Fibroblast of skin of right quadriceps (primary cell): Measurements from ENCODE around the gene COLEC12.

Experiments used
- DNase-seq: peaks from one replicate; pipeline ENCODE4 v3.0.0-alpha.2; 2013

Gene COLEC12

DNA sequence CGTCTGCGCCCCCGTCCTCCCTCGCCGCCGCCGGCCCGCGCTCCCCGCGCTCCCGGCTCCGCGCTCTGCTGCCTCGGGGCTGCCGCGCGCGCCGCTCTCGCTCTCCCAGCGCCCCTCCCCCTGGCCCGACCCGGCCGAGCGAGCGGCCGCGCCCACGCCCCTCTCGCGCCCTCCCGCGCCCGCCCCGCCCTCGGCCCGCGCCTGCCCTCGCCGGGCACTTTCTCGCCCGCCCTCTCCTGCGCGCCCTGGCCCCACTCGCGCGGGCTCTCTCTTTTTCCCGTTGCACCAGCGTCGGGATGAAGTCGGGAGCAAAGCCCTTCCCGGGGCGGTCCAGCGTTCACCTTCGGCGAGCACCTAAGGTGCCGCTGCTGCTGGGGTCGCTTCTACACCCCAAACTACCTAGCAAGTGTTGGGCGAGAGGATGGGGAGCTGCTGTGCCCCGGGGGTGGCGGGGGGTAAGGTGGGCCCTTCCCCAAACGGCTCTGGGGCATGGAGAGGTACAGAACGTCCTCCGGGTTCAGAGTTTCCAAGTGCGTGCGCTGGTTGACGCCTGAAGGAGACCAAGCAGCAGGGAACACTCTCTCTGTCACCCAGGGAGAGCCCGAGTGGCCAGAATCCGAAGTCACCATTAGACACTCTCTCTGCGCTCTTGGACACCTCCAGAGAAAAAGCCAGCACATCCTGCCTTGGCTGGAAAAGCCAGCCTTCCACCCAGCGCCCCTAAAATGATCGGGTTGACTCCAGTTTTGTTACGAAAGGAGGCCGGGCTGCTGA lies at the start of gene COLEC12:
COLEC12 (minus strand) TSS at position 70 of the 774 bp plus-strand sequence. CDS start 187 bp downstream, outside the sequence.
- peak; percentile 38 for DNase-seq

DNA sequence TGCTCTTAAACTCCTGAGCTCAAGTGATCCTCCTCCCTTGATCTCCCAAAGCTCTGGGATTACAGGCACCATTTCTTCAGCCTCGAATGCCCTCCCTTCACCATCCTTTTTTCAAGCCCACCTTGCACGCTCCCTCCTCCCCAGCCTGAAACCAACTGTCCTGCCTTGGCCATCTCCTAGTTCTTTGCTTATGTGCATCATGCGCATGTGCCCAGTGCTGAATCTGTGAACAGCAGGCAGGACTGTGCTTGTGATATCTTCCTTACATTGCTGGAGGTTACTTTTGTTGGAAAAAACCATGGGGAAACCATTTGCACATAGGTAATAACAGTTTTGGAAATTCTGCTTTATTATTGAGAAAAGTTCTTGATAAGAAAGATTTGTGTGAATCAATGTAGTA lies 49.5 kb upstream of the COLEC12 start:
- DNase-seq: no peak

DNA sequence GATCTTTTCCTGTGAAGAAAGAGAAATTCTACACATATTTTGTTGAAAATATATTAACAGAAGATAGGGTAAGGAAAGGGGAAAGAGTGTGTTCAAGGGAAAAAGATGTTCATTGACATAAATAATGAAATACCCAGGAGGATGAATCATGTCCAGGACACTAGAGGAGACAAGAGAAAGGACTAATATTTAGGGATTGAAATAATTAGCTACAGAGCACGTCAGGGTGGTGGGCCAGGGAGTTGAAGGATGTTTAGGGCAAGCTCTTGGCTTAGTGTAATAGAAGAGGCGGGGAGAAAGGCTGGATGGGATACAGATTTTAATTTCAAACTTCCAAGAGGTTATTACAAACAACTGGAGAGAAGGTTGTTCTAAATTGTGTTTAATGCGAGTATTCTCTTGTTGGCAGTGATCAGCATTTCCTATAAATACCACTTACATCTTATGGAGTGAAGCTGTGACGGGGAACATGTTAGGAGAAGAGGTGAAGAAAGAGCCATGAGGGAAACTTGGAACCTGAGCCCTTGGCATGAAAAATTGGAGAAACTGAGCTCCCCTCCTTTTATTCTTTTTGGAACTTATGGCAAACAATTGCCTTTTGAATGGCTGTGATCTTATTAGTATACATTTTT lies 43.1 kb upstream of the COLEC12 start:
- peak; percentile 67 for DNase-seq

DNA sequence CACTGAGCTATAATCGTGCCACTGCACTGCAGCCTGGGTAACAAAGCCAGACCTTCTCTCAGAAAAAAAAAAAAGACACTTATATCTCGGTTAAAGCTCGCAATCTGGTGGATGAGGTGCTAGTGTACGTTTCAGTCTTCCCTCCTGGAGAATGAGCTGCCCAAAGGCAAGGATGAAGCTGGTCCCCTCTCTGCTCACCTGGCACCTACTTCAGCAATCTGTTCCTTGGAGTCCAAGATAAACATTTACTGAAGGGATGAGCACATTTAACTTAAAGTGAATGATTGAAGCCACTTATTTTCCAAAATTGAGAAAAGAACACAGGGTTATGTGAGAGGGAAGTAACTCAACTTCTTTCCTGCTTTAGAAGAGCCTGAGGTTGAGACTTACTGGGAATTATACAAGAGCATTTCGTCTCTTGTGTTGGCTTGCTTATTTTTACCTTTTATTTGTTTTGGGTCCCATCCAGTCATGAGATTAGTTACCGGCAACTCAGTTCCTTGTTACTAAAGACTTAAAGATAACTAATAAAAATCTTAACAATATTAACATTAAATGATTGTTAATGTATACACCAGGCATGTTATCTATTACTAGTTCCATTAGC lies 33.6 kb upstream of the COLEC12 start:
- DNase-seq: no peak

DNA sequence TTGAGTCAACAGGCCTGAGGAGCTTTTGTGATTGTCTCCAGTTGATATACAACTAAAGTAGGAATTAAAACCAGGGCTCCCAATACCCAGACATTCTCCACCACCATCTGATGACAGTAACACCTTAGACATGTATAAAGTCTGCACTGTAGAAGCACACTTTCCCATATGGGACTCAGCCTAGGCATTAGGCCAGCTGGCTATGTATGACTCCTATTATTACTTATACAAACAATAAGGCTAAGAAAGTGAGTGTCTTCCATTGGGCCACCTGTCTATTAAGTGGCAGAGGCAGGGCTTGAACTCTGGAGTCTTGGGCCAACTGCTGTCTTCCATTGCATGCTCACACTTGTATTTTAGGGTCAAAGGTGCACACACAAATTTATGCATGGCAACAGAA lies 32.1 kb upstream of the COLEC12 start:
- no peak for DNase-seq

DNA sequence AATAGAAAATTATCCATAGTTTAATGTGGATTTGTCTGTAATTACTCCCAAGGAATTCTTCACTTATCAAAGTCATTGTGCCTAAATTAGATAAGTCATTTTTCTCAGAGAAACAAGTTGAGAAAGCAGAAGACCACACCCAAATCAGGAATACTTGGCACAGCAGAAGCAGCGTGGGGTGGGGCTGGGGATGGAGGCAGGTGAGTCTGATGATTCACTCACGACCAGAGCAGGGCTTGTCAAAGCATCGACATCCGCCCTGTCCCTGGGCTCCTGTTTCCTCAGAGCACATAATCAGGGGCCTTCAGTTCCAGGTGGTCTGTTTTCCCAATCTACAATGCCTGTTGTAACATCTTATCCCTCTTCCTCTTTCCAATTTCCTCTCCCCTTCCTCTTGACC lies 31.5 kb upstream of the COLEC12 start:
- DNase-seq: no peak

DNA sequence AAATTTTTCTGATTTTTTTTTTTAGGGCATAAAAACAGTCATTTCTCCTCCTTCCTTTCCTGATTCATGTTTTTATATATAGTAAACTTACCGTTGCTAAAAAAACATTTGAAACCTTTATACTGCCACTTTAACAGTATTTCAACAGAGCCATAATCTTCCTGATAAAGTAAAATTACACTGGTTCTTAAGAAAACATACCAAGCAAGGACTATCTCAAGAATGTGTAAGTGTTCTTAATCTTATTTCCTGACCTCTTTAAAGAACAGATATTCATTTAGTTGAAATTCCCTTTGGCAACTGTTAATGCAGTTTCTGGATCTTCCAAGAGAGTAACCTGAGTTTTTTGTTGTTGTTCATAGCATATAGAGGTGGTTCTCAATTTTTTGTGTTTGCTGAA lies 26.6 kb upstream of the COLEC12 start:
- peak; percentile 22 for DNase-seq

DNA sequence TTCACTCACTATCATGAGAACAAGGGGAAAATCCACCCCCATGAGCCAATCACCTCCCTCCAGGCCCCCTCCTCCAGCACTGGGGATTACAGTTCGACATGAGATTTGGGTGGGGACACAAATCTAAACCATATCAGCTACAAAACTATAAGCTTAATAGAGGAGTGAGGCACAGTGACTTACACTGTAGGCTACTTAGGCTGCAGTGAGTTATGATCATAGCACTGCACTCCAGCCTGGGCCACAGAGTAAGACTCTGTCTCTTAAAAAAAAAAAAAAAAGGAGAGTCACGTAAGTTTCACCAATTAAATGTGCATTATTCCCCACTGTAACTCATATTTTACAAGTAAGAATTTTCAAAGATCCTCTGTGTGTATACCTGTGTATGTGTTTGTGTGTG lies 26.2 kb upstream of the COLEC12 start:
- DNase-seq: no peak

DNA sequence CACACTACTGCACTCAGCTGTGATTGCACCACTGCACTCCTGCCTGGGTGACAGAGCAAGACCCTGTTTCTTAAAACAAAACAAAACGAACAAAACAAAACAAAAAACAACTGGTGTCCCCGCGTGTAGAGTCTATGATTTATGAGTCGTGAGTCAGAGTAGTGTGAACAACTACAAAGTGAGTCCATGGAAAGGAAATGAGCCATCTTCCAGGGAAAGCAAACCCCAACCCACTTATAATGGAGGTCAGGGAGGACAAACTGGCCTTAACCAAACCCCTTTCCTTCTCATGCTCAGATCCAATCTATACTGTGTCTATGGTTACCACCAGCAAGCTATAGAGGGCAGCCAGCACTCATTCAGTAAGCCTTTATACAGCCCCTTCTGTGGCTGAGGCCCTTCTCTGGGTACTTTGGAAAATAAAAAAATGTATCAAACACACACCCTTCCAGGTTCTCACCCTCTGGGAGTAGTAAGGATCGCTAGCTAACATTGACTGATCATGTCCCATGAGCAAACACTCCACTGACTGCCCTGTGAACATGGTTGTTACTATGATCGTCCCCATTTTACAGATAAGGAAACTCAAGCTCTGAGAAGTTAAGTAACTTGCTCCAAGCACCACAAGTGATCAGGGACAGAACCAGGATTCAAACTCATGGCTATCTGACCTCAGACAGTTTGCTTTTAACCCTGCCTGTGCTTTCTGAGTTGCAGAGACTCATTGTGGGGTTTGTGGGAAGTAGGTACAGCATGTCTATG lies 24.7 kb upstream of the COLEC12 start:
- DNase-seq: peak; percentile 88

DNA sequence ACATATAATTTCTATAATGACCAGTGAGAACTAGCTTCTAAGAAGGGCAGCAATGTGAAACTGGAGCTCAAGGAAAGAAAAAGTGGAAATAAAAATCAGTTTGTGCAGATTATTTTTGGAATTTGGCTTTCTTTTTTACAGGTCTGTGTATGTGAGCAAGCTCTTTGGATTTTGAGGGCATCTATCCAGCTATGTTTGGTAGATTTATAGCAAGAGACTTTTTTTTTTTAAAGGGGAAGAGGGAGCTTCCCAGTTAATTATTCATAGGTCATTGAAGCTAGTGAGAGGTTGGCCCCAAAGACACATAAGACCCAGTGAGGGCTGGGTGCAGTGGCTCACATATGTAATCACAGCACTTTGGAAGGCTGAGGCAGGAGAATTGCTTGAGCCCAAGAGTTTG lies 24.0 kb upstream of the COLEC12 start:
- DNase-seq: peak; percentile 90

DNA sequence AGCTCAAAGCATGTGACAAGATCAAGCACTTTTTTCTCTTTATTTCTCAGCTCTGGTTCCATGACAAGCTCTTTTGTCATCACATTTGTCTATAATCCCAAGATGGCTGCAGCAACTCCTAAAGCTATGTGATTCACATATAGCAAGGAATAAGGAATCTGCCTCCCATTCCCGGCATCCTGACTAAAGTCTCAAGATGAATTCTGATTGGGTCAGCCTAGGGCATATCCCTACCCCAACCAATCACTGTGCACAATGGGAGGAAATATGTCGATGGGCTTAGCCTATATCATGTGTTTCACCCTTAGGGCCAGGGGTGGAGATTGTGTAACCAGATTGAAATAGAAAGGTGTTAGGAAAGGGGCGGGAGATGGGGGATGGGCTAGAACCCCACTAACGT lies 23.1 kb upstream of the COLEC12 start:
- DNase-seq: no peak

DNA sequence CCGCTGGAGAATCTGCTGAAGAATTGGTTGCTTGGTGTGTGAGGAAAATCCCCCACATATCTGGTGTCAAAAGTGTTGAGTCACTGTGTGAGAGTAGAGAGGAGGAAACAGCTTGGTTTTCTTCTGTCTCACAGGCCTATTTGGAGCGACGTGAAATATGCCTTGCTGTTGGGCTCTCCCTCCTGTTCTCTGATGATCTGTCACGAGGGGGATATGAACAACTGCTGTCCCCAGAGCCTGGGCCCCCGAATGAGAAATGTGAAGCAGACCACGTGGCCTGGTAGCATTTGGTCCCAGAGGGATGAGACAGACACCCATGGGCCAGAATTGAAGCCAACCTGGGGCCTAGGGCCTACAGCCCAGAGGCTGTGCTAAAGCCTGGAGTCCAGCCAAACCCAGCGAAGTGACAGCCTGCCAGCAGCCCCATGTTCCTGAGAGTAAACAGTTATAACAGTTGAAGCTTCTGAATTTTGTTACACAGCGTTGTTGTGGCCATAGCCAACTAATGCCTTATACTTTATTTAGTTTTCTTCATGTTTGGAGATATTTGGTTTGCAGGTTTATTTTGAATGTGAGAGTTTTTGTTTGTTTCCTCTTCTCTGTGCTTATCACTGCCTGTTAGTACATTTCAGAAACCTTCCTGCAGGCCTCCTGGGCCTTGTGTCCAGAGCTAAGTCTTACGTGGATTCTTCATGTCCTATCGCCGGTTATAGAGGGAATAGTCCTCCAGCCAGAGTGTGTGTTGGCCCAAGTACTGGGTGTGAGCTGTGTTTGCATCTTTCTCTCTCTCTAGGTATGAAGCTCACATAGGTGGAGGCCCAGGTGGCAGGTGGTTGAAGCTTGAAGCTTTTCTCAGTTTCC lies 18.7 kb upstream of the COLEC12 start:
- peak; percentile 88 for DNase-seq

DNA sequence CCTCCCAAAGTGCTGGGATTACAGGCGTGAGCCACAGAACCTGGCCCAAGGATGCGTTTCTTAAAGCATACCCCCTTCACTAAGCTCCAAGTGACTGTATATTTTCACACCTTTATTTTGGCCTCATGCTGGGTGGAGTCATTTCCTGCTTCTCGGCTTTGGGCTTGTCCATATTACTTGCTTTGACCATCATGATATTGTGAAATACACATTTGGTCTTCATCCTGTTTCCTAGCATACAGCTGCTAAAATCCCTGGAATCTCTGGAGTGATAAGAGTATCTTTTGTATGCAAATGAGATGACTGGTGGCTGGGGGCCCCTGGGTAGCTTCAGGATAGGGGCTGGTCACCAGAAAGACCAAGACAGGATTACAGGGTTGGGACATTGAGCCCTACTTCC lies 17.6 kb upstream of the COLEC12 start:
- no peak for DNase-seq

DNA sequence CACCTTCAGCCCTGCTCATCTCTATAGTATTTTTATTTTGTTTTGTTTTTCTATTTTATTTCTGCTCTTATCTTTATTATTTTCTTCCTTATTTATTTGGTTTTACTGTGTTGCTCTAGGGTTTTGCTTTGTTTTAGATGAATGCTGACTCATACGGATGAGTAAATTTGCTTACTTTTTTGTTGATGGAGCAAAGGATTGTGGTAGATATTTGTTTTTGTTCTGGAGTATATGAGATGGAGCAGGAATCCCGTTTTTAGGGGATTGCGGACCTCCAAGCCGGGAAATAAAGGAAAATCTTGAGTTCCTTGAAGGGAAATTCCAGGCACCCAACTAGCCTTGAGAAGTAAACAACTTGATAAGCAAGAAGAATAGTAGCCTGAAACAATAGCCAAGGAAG lies 15.3 kb upstream of the COLEC12 start:
- no peak for DNase-seq

DNA sequence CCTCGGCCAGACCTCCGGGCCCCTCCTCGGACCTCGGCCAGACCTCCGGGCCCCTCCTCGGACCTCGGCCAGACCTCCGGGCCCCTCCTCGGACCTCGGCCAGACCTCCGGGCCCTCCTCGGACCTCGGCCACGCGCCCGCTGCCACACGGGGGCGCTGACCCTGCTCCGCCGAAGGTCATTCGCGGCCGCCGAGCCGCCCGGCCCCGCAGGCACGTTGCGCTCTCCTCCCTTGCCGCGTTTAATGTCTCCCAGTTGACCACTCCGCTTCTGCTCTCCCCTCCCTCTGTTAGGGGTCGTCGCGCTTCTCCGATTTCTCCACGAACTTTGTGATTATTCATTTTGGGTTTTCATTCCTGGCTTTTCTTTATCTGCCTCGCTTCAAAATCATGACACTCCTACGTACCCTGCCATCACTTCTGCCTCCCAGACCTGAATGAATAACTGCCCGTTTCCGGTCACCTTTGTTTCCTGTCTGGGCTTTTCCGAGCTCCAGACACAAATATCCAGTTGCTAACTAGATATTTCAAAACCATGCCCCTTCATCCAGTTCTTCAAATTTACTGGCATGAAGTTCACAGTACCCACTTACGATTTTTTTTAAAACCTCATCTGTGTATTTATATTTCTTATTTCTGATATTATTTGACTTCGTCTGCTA lies 14.8 kb upstream of the COLEC12 start:
- no peak for DNase-seq

DNA sequence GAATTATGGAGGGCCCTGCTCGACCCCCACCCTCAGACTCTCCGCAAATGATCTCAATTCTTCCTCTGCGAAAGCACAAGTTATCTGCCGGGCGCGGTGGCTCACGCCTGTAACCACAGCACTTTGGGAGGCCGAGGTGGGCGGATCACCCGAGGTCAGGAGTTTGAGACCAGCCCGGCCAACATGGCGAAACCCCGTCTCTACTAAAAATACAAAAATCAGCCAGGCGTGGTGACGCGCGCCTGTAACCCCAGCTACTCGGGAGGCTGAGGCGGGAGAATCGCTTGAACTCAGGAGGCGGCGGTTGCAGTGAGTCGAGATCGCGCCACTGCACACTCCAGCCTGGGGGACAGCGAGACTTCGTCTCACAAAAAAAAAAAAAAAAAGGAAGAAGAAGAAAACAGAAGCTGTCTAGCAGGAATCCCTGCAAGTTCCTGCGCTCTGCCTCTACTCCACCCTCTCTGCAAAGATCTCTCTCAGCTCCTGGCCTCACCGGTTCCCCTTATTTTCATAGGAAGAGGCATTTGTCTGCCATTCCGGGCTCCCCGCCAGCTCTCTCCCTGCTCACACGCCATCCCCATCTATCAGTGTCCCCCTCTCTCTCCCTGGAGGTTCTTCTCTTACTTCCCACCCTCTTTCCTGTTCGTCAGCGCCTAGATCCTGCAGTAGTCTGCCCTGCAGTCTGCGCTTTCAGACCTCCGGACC lies 13.5 kb upstream of the COLEC12 start:
- DNase-seq: no peak

DNA sequence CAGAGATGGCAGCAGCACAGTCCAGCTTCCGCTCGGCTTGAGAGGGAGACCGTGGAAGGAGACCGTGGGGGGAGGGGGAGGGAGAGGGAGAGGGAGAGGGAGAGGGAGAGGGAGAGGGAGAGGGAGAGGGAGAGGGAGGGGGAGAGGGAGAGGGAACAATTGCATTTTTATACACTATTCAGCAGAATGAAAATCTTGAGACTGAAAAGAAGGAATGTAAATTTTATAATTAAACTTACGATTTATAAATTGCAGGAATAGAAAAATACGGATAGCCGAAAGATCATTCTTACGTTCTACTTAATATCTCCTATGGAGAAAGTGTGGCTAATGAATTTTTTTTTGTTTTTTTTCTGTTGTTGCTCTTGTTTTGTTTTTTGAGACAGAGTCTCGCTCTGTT lies 12.5 kb upstream of the COLEC12 start:
- no peak for DNase-seq

DNA sequence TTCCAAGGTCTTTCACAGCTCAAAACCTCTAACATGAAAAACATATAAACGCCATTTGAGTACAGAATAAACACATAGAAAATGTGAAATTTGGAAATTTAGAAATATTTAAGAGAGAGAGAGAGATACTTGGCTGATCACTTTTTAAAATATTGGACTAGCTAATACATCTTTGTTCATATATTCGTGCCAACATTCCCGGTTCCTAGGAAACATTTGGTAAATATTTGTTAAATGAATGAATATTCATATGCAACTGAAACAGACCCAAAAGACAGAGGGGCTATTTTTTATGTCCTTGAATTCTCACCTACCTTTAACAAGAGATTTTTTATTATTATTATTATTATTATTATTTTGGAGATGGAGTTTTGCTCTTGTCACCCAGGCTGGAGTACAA lies 8.3 kb upstream of the COLEC12 start:
- no peak for DNase-seq

DNA sequence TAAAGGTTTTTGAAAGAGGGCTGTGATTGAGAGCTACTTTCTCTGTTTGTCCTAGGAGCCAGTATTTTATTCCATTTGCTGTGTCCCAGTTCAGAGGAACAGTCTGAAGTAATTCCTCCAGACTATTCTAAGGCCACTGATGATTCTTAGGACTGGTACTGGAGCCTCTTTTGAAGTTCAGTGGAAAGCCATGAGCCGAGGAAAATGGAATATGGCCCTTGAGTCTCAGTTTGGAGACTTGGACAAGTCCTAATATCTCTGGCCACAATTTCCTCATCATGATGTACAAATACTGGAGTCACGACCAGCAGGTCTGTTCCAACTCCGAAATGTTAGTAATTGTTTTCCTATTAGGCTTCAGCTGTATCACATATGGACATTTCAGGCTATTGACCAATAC lies 7.1 kb upstream of the COLEC12 start:
- DNase-seq: no peak

DNA sequence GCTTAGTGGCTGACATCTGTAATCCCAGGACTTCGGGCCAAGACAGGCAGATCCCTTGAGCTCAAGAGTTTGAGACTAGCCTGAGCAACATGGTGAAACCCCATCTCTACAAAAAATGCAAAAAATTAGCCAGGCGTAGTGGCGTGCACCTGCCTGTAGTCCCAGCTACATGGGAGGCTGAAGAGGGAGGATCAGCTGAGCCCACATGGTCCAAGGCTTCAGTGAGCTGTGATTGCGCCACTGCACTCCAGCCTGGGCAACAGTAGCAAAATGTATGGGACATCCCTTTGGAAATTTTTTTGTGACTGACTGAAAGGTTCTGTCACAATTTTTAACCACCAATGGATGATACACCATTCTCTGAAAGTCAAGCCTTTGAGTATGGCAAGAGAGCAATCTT lies 6.3 kb upstream of the COLEC12 start:
- DNase-seq: no peak

DNA sequence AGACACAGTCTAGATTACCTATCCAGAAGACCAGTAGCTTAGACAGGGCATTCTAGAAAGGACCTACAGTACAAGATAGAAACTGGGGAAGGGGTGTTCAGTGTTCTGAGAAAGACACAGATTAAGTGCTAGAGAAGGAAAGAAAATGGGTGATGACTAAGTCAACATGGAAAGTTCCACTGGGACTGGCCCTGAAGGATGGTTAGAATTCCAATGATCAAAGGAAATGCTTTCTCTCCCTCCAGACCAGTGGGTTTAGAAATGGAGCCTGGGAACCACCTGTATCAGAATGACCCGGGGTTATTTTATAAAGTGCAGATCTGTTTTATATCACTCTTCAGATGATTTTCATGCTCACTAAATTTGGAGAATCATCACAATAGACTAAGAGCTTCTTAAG lies 5.8 kb upstream of the COLEC12 start:
- peak; percentile 46 for DNase-seq
